GM18519 (cell line): ENCODE data around the gene OTOP1.
"Not testable (repeated sequence)": the region's sequence is repeated elsewhere in the genome, so short reads cannot be mapped to it uniquely, and the experiment has no call there.

Experiments used
- ATAC-seq: cut with Tn5 transposase; IDR thresholded peaks from one replicate; pipeline ENCODE4 v1.9.1; 2021; ENCODE audit warnings: mild to moderate bottlenecking, moderate library complexity; ENCODE audit not compliant: unreplicated experiment, low FRiP score

Gene OTOP1

DNA sequence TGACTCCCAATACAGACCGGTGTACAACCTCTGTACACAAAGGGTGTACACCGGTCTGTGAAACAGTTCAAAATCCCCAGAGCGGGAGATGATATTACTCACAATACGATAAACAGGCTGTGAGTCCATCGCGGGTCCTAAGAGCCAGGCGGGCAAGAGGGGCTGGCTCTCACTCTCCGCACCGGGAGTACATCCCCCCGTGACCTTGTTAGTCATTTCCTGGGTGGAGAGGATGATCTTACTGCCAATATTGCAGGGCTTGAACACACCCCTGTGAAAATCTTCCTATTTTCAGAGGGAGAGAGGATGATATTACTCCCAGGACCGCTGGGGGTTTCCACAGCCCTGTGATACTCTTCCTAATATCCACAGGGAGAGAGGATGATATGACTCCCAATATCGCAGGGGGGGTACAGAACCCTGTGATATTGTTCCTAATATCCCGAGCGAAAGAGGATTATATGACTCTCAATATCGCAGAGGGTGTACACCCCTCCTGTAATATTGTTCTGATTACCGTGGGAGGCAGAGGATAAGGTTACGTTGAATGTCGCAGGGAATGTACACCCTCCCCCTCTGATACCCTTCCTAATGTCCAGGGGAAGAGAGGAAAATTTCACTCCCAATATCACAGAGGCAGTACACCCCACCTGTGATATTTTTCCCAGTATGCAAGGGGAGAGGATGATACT lies 60.9 kb downstream of the OTOP1 start:
- ATAC-seq: not testable (repeated sequence)

DNA sequence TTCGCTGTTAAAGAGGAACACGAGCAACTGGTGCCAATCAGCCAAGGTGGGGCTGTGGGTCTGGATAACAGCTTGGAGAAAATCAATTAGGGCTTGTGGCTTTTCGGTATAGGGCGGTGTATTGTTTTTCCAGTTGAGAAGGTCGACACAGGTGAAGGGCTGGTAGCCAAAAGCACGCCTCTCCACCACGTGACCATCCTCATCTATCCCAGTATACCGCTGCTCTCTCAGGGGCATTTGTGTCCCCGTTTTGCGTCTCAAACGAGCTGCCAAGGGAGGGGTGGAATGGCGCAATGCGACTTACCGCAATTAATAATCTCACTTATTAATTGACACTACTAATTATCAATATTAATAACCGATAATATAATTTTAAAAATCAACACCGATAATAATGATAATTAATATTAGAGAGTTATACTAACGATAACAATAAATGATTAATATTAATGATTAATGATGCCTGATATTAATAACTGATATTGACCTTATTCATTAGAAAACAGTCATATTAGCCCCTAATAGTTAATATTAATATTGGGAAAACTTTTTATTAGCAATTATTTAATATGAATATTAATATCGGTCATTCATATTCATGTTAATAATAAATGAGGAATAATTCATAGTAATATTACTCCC lies 62.1 kb downstream of the OTOP1 start:
- not testable (repeated sequence) for ATAC-seq

DNA sequence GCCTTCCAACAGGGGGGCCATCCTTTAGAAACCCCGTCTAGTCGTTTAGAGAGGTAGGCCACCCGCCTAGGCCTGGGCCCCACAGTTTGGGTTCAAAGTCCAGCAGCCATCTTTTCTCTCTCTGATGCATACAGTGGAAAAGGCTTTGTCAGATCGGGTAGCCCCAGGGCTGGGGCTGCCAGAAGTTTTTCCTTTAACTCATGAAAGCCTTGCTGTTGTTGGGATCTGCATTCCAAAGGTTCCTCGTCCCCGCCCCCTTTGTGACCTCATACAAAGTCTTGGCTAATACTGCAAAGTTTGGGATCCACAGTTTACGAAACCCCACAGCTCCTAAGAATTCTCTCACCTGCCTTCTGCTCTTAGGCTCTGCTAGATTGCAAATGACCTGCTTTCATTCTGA lies 64.5 kb downstream of the OTOP1 start:
- not testable (repeated sequence) for ATAC-seq

DNA sequence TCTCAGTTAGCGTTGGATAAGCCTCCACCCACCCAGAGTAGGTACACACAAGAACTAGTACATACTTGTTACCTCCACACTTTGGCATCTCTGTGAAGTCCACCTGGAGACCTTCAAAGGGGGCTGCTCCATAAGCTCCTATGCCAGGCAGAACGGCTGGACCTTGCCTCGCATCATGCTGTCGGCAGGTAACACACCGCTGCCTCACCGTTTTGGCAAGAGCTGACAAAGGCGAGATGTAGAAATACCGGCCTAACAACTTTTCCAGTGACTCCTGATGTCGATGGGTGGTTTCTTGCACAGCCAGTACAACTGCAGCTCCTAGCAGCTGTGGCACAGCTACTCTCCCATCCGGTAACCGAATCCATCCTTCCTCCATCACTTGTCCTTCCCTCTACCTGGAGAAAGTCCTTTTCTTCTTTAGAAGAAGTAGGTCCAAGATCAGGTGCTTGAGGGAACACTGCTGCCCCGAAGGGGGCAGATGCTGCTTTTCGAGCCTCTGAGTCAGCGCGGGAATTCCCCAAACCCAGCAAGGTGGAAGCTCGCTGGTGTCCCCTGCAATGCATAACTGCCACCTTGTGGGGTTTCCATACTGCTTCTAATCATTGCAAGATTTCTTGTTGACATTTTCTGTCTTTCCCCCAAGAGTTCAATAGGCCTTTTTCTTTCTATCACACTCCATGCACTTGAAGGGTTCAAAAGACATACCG lies 65.6 kb downstream of the OTOP1 start:
- ATAC-seq: not testable (repeated sequence)

DNA sequence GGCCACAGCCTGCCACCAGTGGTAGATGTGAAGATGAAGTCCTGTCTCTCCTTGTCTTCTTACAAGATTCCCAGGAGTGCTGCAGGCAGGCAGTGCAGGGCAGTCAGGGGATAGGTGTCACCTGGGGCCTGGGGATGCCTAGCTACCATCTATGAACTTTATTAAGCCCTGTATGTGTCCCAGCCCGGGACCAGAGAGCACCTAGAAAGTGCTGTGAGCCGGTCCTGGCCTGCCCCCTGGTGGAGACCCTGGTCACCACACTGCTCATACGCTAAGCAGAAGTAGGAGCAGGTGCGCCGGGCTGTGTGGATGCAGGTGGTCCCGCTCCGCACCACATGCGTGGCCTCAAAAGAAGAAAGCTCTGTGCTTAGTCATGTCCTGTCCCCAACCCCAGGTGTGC lies 81.1 kb downstream of the OTOP1 start:
- not testable (repeated sequence) for ATAC-seq

GRCh38 chr4:4143376-4143775 lies 83.4 kb downstream of the OTOP1 start:
- ATAC-seq: not testable (repeated sequence)

- ATAC-seq: not testable (repeated sequence)
Measured at GRCh38 chr4:4142679-4143078, 84.0 kb downstream of the OTOP1 start.

- not testable (repeated sequence) for ATAC-seq
Measured at GRCh38 chr4:4141186-4141585, 85.5 kb downstream of the OTOP1 start.
